ENCODE measurements around the gene STAG1.

Gene STAG1

DNA sequence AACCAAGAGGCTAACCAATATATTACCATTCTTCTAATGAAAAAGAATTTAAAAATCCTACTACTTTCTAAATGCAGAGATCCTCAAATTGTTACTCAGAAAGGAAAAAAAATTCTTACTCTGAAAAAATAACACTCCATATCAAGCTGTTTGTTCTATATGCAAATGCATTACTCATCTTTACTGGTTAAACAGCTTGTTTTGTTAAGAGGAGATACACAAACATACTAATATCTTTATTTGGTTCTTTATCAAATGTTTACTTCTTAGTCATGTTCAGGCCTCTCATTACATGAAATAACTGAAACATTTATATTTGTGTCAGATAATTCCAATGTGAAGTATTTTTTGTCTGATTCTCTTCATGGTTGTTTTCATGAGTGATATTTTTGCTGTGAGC is 355.3 kb downstream of the STAG1 start:
- Histone ChIP-seq H3K79me2 (no peaks in the 10 kb centered on the region), H3K4me1 (no peaks in the 10 kb centered on the region), H3K27ac (no peak overlapping the region), H3K4me3 (ENCODE audit: low read depth, low read length) (no peak overlapping the region), H3K9me3 (ENCODE audit: control insufficient read depth, low read length) (no peaks in the 10 kb centered on the region), H3K9ac (no peak overlapping the region), H3K4me2 (ENCODE audit: low read length) (no peak overlapping the region), H3K27me3 (ENCODE audit: control insufficient read depth, insufficient read depth, low read length) (no peaks in the 10 kb centered on the region), H3K36me3 (ENCODE audit: control insufficient read depth, insufficient read depth, low read length) (no peaks in the 10 kb centered on the region), H2AFZ (no peak overlapping the region)
- TF ChIP-seq, protein P1, sequence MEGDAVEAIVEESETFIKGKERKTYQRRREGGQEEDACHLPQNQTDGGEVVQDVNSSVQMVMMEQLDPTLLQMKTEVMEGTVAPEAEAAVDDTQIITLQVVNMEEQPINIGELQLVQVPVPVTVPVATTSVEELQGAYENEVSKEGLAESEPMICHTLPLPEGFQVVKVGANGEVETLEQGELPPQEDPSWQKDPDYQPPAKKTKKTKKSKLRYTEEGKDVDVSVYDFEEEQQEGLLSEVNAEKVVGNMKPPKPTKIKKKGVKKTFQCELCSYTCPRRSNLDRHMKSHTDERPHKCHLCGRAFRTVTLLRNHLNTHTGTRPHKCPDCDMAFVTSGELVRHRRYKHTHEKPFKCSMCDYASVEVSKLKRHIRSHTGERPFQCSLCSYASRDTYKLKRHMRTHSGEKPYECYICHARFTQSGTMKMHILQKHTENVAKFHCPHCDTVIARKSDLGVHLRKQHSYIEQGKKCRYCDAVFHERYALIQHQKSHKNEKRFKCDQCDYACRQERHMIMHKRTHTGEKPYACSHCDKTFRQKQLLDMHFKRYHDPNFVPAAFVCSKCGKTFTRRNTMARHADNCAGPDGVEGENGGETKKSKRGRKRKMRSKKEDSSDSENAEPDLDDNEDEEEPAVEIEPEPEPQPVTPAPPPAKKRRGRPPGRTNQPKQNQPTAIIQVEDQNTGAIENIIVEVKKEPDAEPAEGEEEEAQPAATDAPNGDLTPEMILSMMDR (IDR thresholded peaks at IDR 0.05), result no peak

DNA sequence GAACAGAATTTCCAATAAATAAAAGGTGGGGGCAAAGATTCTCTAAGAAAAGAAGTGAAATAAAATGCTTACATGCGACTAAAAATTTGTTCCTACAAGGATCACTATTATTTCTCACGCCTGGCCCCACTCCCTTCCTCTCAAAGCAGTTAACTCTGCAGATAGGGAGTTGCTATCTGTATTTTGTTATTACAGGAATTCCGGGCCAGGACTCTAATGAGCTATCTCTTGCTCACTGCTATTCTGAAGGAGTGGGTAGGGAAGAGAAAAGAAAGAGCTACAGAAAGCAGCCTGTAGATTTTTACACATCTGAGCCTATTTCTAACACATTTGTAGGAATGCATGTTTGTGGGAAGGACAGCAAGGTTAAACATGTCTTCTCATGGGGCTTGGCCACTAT is 361.6 kb downstream of the STAG1 start:
- H3K27ac ChIP-seq, result no peak overlapping the region

DNA sequence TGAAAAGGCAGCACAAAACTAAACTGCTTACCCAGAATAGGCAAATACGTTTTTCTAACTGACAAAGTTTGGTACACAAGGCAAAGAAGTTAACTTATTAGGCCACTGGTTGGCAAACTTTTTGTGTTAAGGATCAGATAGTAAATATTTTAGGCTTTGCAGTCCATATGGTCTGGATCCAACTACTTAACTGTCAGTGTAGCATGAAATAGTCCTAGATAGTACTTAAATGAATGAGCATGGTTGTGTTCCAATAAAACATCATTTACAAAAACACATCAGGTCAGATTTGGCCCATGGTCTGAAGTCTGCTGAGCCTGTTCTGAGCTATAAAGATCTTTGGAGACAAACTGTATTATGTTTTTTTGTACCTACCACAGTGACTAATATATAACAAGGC is 365.1 kb downstream of the STAG1 start:
- Histone ChIP-seq H3K9ac (no peak overlapping the region), H3K79me2 (no peaks in the 10 kb centered on the region), H3K36me3 (ENCODE audit: control insufficient read depth, insufficient read depth, low read length) (no peaks in the 10 kb centered on the region), H3K9me3 (ENCODE audit: control insufficient read depth, low read length) (no peaks in the 10 kb centered on the region), H3K4me1 (no peaks in the 10 kb centered on the region), H3K27me3 (ENCODE audit: control insufficient read depth, insufficient read depth, low read length) (no peaks in the 10 kb centered on the region), H2AFZ (no peak overlapping the region), H3K27ac (no peak overlapping the region), H3K4me2 (ENCODE audit: low read length) (no peak overlapping the region), H3K4me3 (ENCODE audit: low read depth, low read length) (no peak overlapping the region)
- TF ChIP-seq, protein P1 (IDR thresholded peaks at IDR 0.05), result no peak

More for the DNA sequence above, 361.6 kb downstream of the STAG1 start:
- Histone ChIP-seq H3K4me1 (no peaks in the 10 kb centered on the region), H3K9ac (no peak overlapping the region), H3K79me2 (no peaks in the 10 kb centered on the region), H3K27me3 (ENCODE audit: control insufficient read depth, insufficient read depth, low read length) (no peaks in the 10 kb centered on the region), H3K36me3 (ENCODE audit: control insufficient read depth, insufficient read depth, low read length) (no peaks in the 10 kb centered on the region), H3K9me3 (ENCODE audit: control insufficient read depth, low read length) (no peaks in the 10 kb centered on the region), H2AFZ (no peak overlapping the region), H3K4me2 (ENCODE audit: low read length) (no peak overlapping the region), H3K4me3 (ENCODE audit: low read depth, low read length) (no peak overlapping the region)
- TF ChIP-seq, protein P1 (IDR thresholded peaks at IDR 0.05), result no peak

DNA sequence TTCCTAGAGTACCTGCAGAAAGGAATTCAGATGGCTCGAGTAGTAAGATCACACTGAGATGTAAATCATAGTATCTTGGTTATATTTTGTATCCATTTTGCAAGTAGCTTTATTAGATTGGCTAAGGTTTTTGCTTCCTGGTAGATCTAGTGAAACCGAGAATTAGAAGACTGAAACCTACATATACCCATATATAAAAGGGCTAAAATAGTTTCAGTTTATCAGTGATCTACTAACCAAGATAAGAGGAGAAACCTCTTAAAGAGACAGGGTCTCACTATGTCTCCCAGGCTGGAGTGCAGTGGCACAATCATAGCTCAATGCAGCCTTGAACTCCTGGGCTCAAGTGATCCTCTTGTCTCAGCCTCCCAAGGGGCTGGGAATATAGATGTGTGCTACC is 366.7 kb downstream of the STAG1 start:
- no peaks in the 10 kb centered on the region for H3K9me3 ChIP-seq (ENCODE audit: control insufficient read depth, low read length)
- H3K9ac ChIP-seq, result no peak overlapping the region
- H3K4me3 ChIP-seq (ENCODE audit: low read depth, low read length), result no peak overlapping the region
- TF ChIP-seq, protein P1 (IDR thresholded peaks at IDR 0.05), result no peak
- no peaks in the 10 kb centered on the region for H3K27me3 ChIP-seq (ENCODE audit: control insufficient read depth, insufficient read depth, low read length)
- no peak overlapping the region for H2AFZ ChIP-seq
- no peak overlapping the region for H3K4me2 ChIP-seq (ENCODE audit: low read length)
- H3K4me1 ChIP-seq, result no peaks in the 10 kb centered on the region
- H3K27ac ChIP-seq, result no peak overlapping the region
- H3K79me2 ChIP-seq, result no peaks in the 10 kb centered on the region
- no peaks in the 10 kb centered on the region for H3K36me3 ChIP-seq (ENCODE audit: control insufficient read depth, insufficient read depth, low read length)

DNA sequence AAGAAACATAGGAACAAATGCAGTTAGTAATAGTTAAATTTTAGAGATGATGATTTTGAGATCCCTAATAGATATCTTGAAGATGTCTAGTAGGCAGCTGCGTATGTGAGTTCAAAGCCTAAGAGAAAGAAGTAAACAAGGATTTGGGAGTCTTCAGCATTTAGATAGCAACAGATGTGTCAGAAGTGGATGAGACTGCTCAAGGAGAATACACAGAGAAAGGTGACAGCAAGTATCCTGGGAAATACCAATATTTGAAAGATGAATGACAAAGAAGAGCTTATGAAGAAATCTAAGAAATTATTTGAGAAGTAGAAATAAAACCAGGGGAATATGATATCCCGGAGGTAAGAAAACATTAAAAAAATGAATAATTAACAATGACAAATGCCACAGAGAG is 371.1 kb downstream of the STAG1 start:
- Histone ChIP-seq H3K36me3 (ENCODE audit: control insufficient read depth, insufficient read depth, low read length) (no peaks in the 10 kb centered on the region), H3K9ac (no peak overlapping the region), H3K4me1 (no peaks in the 10 kb centered on the region), H2AFZ (no peak overlapping the region), H3K27ac (no peak overlapping the region), H3K4me3 (ENCODE audit: low read depth, low read length) (no peak overlapping the region), H3K9me3 (ENCODE audit: control insufficient read depth, low read length) (no peaks in the 10 kb centered on the region), H3K4me2 (ENCODE audit: low read length) (no peak overlapping the region), H3K27me3 (ENCODE audit: control insufficient read depth, insufficient read depth, low read length) (no peaks in the 10 kb centered on the region), H3K79me2 (no peaks in the 10 kb centered on the region)
- TF ChIP-seq, protein P1 (IDR thresholded peaks at IDR 0.05), result no peak
